ENCODE measurements around the gene MIB1. TPM values are rescaled to one million over a fixed set of nuclear protein-coding genes. Genes with fewer than 3 reads are reported as not detected.

MIB1 gene
- polyA plus RNA-seq, 1 of the 3 experiments (the other 2 are of a cell fraction): 5.0 TPM

DNA sequence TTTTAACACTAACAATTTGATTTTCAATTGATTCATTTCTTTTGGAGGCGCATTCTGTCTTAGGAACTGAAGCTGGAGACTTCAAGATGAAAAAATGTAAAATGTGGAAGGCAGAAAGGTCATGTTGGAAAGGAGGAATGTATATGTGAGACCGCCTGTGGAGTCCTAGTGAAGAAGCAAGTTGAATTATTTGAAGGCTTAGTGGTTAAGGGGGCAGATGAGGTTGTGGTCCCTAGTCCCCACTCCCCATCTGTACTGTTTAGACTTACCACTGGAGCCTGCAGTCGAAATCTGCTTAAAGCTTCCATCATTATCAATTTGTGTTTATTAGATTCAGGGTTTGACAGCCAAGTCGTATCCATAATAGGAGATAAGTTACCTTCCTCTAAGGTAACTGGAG, 15.4 kb upstream of the MIB1 start:
- no peaks in the 10 kb centered on the region for H3K36me3 ChIP-seq (replicated peaks in 1 of 2; ENCODE audit: control insufficient read depth in 1 of 2, insufficient read depth in 2 of 2, low read length in 1 of 2)
- CTCF ChIA-PET: no interaction called here
- 64% methylated on average over 4 of the region's 4 CpGs for WGBS (ENCODE audit: low lambda C conversion rate)
- H3K4me3 ChIP-seq (ENCODE audit: low read depth in 2 of 2, low read length in 1 of 2): no peak overlapping the region
- H3K4me1 ChIP-seq (ENCODE audit: control insufficient read depth in 1 of 2, insufficient read depth in 2 of 2, low read depth in 1 of 2, low read length in 1 of 2): no peaks in the 10 kb centered on the region
- no peak overlapping the region for H2AFZ ChIP-seq (ENCODE audit: low read depth)
- no peaks in the 10 kb centered on the region for H3K79me2 ChIP-seq (ENCODE audit: insufficient read depth)
- no peak for TF ChIP-seq RAD21 (IDR thresholded peaks at IDR 0.05; ENCODE audit: low read length)
- TF ChIP-seq IRF3 (IDR thresholded peaks at IDR 0.05; ENCODE audit: low read depth, low read length): no peak
- TF ChIP-seq JUND (IDR thresholded peaks at IDR 0.05): no peak
- no peak for TF ChIP-seq RXRA (IDR thresholded peaks at IDR 0.05; ENCODE audit: borderline replicate concordance, low read depth)
- no peak overlapping the region for H3K27ac ChIP-seq (ENCODE audit: low read depth in 2 of 2, low read length in 1 of 2)
- POLR2A ChIA-PET: no interaction called here
- H4K20me1 ChIP-seq (ENCODE audit: insufficient read depth): no peaks in the 10 kb centered on the region
- H3K9me3 ChIP-seq: no peaks in the 10 kb centered on the region
- H3K9ac ChIP-seq: no peak overlapping the region
- no peaks in the 10 kb centered on the region for H3F3A ChIP-seq (replicated peaks; ENCODE audit: insufficient read depth)
- H3K4me2 ChIP-seq: no peak overlapping the region
- peaks cover 4% of the 10 kb centered on the region; the same call in 1 of the 2 replicates for H3K27me3 ChIP-seq (ENCODE audit: insufficient read depth)
- H3K9me2 ChIP-seq: no peaks in the 10 kb centered on the region
- no peak for DNase-seq

GRCh38 chr18:21727702-21728101, 12.9 kb upstream of the MIB1 start:
- no peak overlapping the region for H3K9ac ChIP-seq
- H3K9me2 ChIP-seq: no peaks in the 10 kb centered on the region
- H3F3A ChIP-seq (replicated peaks; ENCODE audit: insufficient read depth): no peaks in the 10 kb centered on the region
- no peaks in the 10 kb centered on the region for H3K9me3 ChIP-seq
- no peaks in the 10 kb centered on the region for H4K20me1 ChIP-seq (ENCODE audit: insufficient read depth)
- H3K36me3 ChIP-seq (replicated peaks in 1 of 2; ENCODE audit: control insufficient read depth in 1 of 2, insufficient read depth in 2 of 2, low read length in 1 of 2): no peaks in the 10 kb centered on the region
- ChIA-PET POLR2A (no interaction called here), CTCF (no interaction called here)
- H3K4me3 ChIP-seq (ENCODE audit: low read depth in 2 of 2, low read length in 1 of 2): no peak overlapping the region
- 43% methylated on average over 2 of the region's 2 CpGs for WGBS (ENCODE audit: low lambda C conversion rate)
- no peak overlapping the region for H3K27ac ChIP-seq (ENCODE audit: low read depth in 2 of 2, low read length in 1 of 2)
- no peaks in the 10 kb centered on the region for H3K79me2 ChIP-seq (ENCODE audit: insufficient read depth)
- DNase-seq: no peak
- H3K4me1 ChIP-seq (ENCODE audit: control insufficient read depth in 1 of 2, insufficient read depth in 2 of 2, low read depth in 1 of 2, low read length in 1 of 2): no peaks in the 10 kb centered on the region
- no peak overlapping the region for H3K4me2 ChIP-seq
- H3K27me3 ChIP-seq (ENCODE audit: insufficient read depth): no peaks in the 10 kb centered on the region
- TF ChIP-seq, protein P1, sequence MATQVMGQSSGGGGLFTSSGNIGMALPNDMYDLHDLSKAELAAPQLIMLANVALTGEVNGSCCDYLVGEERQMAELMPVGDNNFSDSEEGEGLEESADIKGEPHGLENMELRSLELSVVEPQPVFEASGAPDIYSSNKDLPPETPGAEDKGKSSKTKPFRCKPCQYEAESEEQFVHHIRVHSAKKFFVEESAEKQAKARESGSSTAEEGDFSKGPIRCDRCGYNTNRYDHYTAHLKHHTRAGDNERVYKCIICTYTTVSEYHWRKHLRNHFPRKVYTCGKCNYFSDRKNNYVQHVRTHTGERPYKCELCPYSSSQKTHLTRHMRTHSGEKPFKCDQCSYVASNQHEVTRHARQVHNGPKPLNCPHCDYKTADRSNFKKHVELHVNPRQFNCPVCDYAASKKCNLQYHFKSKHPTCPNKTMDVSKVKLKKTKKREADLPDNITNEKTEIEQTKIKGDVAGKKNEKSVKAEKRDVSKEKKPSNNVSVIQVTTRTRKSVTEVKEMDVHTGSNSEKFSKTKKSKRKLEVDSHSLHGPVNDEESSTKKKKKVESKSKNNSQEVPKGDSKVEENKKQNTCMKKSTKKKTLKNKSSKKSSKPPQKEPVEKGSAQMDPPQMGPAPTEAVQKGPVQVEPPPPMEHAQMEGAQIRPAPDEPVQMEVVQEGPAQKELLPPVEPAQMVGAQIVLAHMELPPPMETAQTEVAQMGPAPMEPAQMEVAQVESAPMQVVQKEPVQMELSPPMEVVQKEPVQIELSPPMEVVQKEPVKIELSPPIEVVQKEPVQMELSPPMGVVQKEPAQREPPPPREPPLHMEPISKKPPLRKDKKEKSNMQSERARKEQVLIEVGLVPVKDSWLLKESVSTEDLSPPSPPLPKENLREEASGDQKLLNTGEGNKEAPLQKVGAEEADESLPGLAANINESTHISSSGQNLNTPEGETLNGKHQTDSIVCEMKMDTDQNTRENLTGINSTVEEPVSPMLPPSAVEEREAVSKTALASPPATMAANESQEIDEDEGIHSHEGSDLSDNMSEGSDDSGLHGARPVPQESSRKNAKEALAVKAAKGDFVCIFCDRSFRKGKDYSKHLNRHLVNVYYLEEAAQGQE (IDR thresholded peaks at IDR 0.05; ENCODE audit: low read depth, low read length): no peak
- TF ChIP-seq EZH2phosphoT487 (IDR thresholded peaks at IDR 0.05; ENCODE audit: borderline replicate concordance, low read depth) (no peak), RFX5 (IDR thresholded peaks at IDR 0.05; ENCODE audit: low read length) (no peak), IRF3 (IDR thresholded peaks at IDR 0.05; ENCODE audit: low read depth, low read length) (no peak), RAD21 (IDR thresholded peaks at IDR 0.05; ENCODE audit: low read length) (no peak), SIN3A (IDR thresholded peaks at IDR 0.05; ENCODE audit: borderline replicate concordance, low read depth, low read length) (no peak), MXI1 (IDR thresholded peaks at IDR 0.05; ENCODE audit: low read depth, low read length) (no peak), FOXJ3 (CRISPR knock-in tag; IDR thresholded peaks at IDR 0.05) (no peak), MAX (IDR thresholded peaks at IDR 0.05; ENCODE audit: low read depth) (no peak), POLR2AphosphoS5 (IDR thresholded peaks at IDR 0.05; ENCODE audit: low read depth, low read length) (no peak), RCOR1 (IDR thresholded peaks at IDR 0.05; ENCODE audit: low read length) (no peak), YY1 (IDR thresholded peaks at IDR 0.05; ENCODE audit: low read depth) (no peak)
- TF ChIP-seq, protein P2, sequence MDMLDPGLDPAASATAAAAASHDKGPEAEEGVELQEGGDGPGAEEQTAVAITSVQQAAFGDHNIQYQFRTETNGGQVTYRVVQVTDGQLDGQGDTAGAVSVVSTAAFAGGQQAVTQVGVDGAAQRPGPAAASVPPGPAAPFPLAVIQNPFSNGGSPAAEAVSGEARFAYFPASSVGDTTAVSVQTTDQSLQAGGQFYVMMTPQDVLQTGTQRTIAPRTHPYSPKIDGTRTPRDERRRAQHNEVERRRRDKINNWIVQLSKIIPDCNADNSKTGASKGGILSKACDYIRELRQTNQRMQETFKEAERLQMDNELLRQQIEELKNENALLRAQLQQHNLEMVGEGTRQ (IDR thresholded peaks at IDR 0.05; ENCODE audit: borderline replicate concordance, low read depth, low read length): no peak
- TF ChIP-seq, protein P3, sequence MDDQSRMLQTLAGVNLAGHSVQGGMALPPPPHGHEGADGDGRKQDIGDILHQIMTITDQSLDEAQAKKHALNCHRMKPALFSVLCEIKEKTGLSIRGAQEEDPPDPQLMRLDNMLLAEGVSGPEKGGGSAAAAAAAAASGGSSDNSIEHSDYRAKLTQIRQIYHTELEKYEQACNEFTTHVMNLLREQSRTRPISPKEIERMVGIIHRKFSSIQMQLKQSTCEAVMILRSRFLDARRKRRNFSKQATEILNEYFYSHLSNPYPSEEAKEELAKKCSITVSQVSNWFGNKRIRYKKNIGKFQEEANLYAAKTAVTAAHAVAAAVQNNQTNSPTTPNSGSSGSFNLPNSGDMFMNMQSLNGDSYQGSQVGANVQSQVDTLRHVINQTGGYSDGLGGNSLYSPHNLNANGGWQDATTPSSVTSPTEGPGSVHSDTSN (IDR thresholded peaks at IDR 0.05): no peak
- no peak overlapping the region for H2AFZ ChIP-seq (ENCODE audit: low read depth)
